Lower leg skin (tissue), 4 donors: Measurements from ENCODE around the gene DRC7. TPM values are rescaled to one million over a fixed set of nuclear protein-coding genes. Genes with fewer than 3 reads are reported as not detected.

Experiments used
- DNase-seq, 2 donors: peaks; one replicate each; pipeline ENCODE4 v3.0.0-alpha.2; 2019; ENCODE audit warnings: low spot score in 2 of 2
- H3K4me3 ChIP-seq: fragments of 200-600 bp; sonication (generic); 2 replicates; pipeline ENCODE4 v1.5.1; 2017; ENCODE audit warnings: mild to moderate bottlenecking, low read depth; ENCODE audit not compliant: poor library complexity, severe bottlenecking
- POLR2A ChIP-seq, 2 donors: fragments of 450-650 bp; IDR thresholded peaks; one replicate each; pipeline ENCODE4 v1.6.1; 2016 to 2017; ENCODE audit warnings: antibody characterized with exemption in 2 of 2, mild to moderate bottlenecking in 1 of 2, moderate library complexity in 1 of 2
- WGBS, 2 donors: methylation state at CpG; one replicate each; pipeline ENCODE4 v1.1.5; 2018; 5-methylcytosine and 5-hydroxymethylcytosine counted together
- intact Hi-C: fragments of 100-400 bp; cut with DNase I; formaldehyde crosslinking; loops from one replicate; pipeline ENCODE4 v1.15.0; 2023; ENCODE audit warnings: low total_unique reads
- total RNA-seq, 4 donors: library from RNA; depleted of rRNA; stranded (reverse); fragments of >200 nt; gene quantifications; one replicate each; pipeline ENCODE4 v1.1.0, GENCODE V29; 2016
- TF ChIP-seq, protein P1 (sequence below), 3 donors: fragments of 450-650 bp; IDR thresholded peaks; one replicate each; pipeline ENCODE4 v1.5.1; 2016; ENCODE audit warnings: antibody characterized with exemption in 3 of 3, mild to moderate bottlenecking in 3 of 3, moderate library complexity in 2 of 3

The DRC7 gene
- total RNA-seq, 4 donors from 2014 or later = not detected

DNA sequence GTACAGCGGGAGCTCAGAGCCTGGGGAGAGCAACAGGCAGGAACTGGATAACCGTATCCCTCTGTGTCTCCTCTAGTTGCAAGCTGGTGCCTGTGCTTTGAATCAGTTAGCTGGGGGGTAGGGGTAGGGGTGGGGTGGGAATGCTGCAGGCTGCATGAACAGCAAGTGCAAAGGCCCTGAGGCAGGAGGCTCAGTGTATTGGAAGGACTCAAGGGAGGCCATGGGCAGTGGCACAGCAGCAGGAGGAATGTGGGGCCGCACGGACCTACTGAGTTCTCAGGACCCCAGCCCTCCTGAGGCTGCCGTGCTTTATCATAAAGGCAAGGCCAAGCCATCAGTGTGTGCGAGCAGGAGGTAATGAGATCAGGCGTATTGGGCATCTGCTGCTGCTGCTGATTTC is 44.2 kb downstream of the DRC7 start:
- DNase-seq = no peak
- TF ChIP-seq, protein P1, sequence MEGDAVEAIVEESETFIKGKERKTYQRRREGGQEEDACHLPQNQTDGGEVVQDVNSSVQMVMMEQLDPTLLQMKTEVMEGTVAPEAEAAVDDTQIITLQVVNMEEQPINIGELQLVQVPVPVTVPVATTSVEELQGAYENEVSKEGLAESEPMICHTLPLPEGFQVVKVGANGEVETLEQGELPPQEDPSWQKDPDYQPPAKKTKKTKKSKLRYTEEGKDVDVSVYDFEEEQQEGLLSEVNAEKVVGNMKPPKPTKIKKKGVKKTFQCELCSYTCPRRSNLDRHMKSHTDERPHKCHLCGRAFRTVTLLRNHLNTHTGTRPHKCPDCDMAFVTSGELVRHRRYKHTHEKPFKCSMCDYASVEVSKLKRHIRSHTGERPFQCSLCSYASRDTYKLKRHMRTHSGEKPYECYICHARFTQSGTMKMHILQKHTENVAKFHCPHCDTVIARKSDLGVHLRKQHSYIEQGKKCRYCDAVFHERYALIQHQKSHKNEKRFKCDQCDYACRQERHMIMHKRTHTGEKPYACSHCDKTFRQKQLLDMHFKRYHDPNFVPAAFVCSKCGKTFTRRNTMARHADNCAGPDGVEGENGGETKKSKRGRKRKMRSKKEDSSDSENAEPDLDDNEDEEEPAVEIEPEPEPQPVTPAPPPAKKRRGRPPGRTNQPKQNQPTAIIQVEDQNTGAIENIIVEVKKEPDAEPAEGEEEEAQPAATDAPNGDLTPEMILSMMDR (IDR thresholded peaks at IDR 0.05) = no peak
- no peak for TF ChIP-seq POLR2A (IDR thresholded peaks at IDR 0.05)
- intact Hi-C loops = no loop called here
- 94 to 99% methylated on average over 7 of the region's 7 CpGs for WGBS, 2 donors
- H3K4me3 ChIP-seq = no peak overlapping the region

DNA sequence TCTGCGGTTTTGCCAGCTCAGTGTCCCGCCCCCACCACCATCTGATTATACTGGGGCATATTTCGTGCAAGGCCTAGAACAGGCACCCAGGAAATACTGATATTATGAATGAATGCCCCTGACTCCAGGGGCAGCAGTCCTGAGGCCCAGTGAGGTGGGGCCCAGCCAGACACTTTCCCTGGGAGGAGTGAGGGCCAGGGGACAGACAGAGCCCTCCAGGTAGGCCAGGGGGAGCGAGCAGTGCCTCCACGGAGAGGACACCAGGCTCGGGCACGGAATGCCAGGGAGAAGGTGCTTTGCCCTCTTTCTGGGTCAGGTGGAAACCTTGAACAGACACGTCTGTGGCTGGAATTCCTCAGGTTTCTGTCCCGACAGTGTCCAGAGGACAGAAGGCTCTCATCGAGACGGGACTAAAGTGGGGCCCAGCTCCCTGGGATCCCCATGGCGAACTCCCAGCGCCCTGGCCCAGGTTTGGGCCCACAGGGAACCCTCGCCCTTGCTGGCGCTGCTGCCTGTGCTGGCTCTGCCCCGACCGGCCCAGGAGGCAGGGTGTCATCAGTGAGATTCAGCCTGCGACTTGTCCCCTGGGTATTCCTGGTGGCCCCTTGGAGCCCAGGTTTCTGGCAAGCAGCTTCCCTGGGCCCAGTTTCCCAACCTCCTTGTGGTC is 45.3 kb downstream of the DRC7 start:
- TF ChIP-seq POLR2A (IDR thresholded peaks at IDR 0.05) = no peak
- TF ChIP-seq, protein P1 (IDR thresholded peaks at IDR 0.05) = no peak
- DNase-seq = no peak
- H3K4me3 ChIP-seq = no peak overlapping the region
- WGBS, 2 donors = 56 to 57% methylated on average over 12 to 16 of the region's 18 CpGs
- intact Hi-C loops = no loop called here

- intact Hi-C loops = no loop called here
- H3K4me3 ChIP-seq = no peak overlapping the region
- DNase-seq = peak in 1 of 2 donors; percentile 89
- WGBS, 2 donors = 73 to 74% methylated on average over 24 of the region's 24 CpGs
- no peak for TF ChIP-seq POLR2A (IDR thresholded peaks at IDR 0.05)
- TF ChIP-seq, protein P1 (IDR thresholded peaks at IDR 0.05) = no peak
These were observed 45.9 kb downstream of the DRC7 start for GRCh38 chr16:57740423-57741071.

DNA sequence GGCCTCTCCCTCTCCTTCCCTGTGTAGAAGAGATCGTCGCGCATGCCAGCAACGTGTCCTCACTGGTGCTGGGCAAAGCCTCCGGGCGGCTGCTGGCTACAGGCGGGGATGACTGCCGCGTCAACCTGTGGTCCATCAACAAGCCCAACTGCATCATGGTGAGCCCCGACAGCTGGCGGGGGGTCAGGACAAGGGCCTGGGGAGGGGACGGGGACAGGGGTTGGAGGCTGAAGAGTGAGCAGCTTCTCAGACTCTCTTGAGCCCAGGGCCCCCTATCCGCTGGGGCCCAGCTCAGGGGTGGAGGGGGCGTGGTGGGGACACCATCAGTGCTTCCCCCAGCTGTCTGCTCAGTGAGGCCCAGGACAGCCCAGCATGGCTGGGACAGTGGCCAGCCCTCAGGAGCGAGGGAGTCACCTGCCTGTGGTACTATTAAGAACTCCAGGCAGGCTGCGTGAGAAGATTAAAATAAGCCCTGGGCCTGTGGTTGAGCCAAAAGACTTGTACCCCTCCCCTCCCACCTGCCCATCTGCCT is 47.1 kb downstream of the DRC7 start:
- no peak overlapping the region for H3K4me3 ChIP-seq
- intact Hi-C loops = no loop called here
- WGBS, 2 donors = 42 to 63% methylated on average over 14 to 16 of the region's 16 CpGs
- TF ChIP-seq POLR2A (IDR thresholded peaks at IDR 0.05) = no peak
- TF ChIP-seq, protein P1 (IDR thresholded peaks at IDR 0.05) = no peak
- DNase-seq = no peak

- WGBS, 2 donors = 49 to 53% methylated on average over 4 of the region's 4 CpGs
- TF ChIP-seq, protein P1 (IDR thresholded peaks at IDR 0.05) = no peak
- no peak for TF ChIP-seq POLR2A (IDR thresholded peaks at IDR 0.05)
- intact Hi-C loops = no loop called here
- no peak for DNase-seq
- no peak overlapping the region for H3K4me3 ChIP-seq
These were observed 47.9 kb downstream of the DRC7 start for GRCh38 chr16:57742543-57742942.
